NCI-H146 treated with DMSO at 0.1 percent for 48 hours (cell line): ENCODE data around the gene BICDL1.

Experiments
- DNase-seq: peaks from one replicate; lab custom pipeline; 2025; ENCODE audit not compliant: unreplicated experiment; lab: John Stamatoyannopoulos, UW

BICDL1 gene

GRCh38 chr12:120076651-120077050, 87.6 kb downstream of the BICDL1 start:
- no peak for DNase-seq

- no peak for DNase-seq
Measured at GRCh38 chr12:120077260-120077659, 88.2 kb downstream of the BICDL1 start.

GRCh38 chr12:120078868-120079267, 89.8 kb downstream of the BICDL1 start:
- DNase-seq: no peak

- no peak for DNase-seq
Measured at GRCh38 chr12:120079411-120080400, 90.7 kb downstream of the BICDL1 start.

GRCh38 chr12:120081641-120082040, 92.6 kb downstream of the BICDL1 start:
- DNase-seq: no peak

- no peak for DNase-seq
Measured at GRCh38 chr12:120085920-120086645, 97.0 kb downstream of the BICDL1 start.

GRCh38 chr12:120086801-120087621, 98.0 kb downstream of the BICDL1 start:
- DNase-seq: peak; percentile 97

- DNase-seq: no peak
Measured at GRCh38 chr12:120089105-120089504, 100.1 kb downstream of the BICDL1 start.

GRCh38 chr12:120089796-120090195, 100.8 kb downstream of the BICDL1 start:
- no peak for DNase-seq

GRCh38 chr12:120090206-120090605, 101.2 kb downstream of the BICDL1 start:
- DNase-seq: no peak

GRCh38 chr12:120090626-120091295, 101.7 kb downstream of the BICDL1 start:
- DNase-seq: no peak

- DNase-seq: no peak
Measured at GRCh38 chr12:120091371-120092090, 102.5 kb downstream of the BICDL1 start.

GRCh38 chr12:120092551-120093335, 103.7 kb downstream of the BICDL1 start:
- no peak for DNase-seq

- no peak for DNase-seq
Measured at GRCh38 chr12:120093336-120093591, 104.2 kb downstream of the BICDL1 start.

GRCh38 chr12:120093592-120094355, 104.7 kb downstream of the BICDL1 start:
- DNase-seq: no peak

GRCh38 chr12:120094485-120094884, 105.4 kb downstream of the BICDL1 start:
- no peak for DNase-seq

- DNase-seq: no peak
Measured at GRCh38 chr12:120095331-120095730, 106.3 kb downstream of the BICDL1 start.

- no peak for DNase-seq
Measured at GRCh38 chr12:120095736-120096135, 106.7 kb downstream of the BICDL1 start.
